ENCODE results near the gene RNF223. TPM values are rescaled to one million over a fixed set of nuclear protein-coding genes. Genes with fewer than 3 reads are reported as not detected.
"Not testable (repeated sequence)": the region's sequence is repeated elsewhere in the genome, so short reads cannot be mapped to it uniquely, and the experiment has no call there.

Gene RNF223
- total RNA-seq, 1 donor from 2014 or later = not detected

GRCh38 chr1:1066403-1067283, 7.5 kb downstream of the RNF223 start:
- DNase-seq (ENCODE audit: missing footprints) = no peak
- no peak for ATAC-seq
- intact Hi-C loops (cut with DNase I) = no loop called here

DNA sequence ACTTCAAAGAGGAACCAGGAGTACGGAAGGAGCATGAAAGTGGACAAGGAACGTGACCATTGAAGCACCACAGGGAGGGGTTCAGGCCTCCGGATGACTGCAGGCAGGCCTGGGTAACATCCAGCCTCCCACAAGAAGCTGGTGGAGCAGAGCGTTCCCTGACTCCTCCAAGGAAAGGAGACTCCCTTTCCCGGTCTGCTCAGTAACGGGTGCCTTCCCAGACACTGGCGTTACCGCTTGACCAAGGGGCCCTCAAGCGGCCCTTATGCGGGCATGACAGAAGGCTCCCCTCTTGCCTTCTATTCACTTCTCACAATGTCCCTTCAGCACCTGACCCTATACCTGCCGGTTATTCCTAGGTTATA, 8.2 kb downstream of the RNF223 start:
- ATAC-seq; DNase-seq (ENCODE audit: missing footprints): not testable (repeated sequence)
- intact Hi-C loops (cut with DNase I) = loop anchor here (2.0 kb wide), 1 partner anchor 81 kb away; no protein-coding TSS in a partner anchor

DNA sequence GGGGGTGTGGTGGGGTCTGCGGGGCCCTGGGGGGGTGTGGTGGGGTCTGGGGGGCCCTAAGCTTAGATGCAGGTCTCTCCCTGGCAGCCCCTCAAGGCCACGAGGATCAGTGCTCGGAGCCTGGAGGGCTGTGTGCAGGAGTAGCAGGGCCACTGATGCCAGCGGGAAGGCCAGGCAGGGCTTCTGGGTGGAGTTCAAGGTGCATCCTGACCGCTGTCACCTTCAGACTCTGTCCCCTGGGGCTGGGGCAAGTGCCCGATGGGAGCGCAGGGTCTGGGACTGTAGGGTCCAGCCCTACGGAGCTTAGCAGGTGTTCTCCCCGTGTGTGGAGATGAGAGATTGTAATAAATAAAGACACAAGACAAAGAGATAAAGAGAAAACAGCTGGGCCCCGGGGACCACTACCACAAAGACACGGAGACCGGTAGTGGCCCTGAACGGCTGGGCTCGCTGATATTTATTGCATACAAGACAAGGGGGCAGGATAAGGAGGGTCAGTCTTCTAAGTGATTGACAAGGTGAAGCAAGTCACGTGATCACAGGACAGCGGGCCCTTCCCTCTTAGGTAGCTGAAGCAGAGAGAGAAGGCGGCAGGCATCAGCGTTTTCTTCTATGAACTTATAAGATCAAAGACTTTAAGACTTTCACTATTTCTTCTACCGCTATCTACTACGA, 8.7 kb downstream of the RNF223 start:
- no peak for DNase-seq (ENCODE audit: missing footprints)
- intact Hi-C loops (cut with DNase I) = loop anchor here (2.0 kb wide), 1 partner anchor 81 kb away; no protein-coding TSS in a partner anchor
- ATAC-seq = no peak

DNA sequence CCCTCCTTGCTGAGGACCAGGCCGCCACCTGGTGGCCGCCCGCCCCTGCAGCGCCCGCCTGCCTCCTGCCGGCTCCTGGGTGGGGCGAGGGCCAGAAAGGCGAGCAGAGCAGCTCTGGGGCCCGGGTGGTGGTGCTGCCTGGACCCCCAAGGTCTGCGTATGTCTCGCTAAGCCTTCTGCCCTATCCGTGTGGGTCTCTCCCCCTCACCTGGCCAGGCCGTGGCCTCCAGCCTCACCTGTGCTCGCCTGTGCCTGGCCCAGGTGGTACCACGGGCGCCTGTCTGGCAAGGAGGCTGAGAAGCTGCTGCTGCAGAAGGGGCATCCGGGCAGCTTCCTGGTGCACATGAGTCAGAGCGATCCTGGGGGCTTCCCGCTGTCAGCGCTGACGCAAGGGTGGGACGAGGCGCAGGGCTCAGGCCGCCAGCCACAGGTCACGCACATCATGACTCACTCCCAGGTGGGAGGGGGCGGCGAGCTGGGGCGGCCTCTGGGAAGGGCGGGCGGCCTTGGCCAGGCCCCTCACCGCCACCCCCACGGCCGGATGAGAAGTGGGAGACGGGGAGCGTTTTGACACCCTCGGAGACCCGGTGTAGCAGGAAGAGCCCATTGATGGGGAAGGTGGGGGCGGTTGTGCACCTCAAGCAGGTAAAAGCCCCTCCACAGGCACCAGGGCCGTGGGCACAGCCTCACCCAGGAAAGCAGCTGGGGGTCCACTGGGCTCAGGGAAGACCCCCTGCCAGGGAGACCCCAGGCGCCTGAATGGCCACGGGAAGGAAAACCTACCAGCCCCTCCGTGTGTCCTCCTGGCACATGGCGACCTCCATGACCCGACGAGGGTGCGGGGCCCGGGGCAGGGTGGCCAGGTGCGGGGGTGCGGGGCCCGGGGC, 9.9 kb downstream of the RNF223 start:
- intact Hi-C loops (cut with DNase I) = loop anchor here (2.0 to 5.0 kb wide), 2 partner anchors 37 to 79 kb away; no protein-coding TSS in a partner anchor
- peak; percentile 74 for DNase-seq (ENCODE audit: missing footprints)

DNA sequence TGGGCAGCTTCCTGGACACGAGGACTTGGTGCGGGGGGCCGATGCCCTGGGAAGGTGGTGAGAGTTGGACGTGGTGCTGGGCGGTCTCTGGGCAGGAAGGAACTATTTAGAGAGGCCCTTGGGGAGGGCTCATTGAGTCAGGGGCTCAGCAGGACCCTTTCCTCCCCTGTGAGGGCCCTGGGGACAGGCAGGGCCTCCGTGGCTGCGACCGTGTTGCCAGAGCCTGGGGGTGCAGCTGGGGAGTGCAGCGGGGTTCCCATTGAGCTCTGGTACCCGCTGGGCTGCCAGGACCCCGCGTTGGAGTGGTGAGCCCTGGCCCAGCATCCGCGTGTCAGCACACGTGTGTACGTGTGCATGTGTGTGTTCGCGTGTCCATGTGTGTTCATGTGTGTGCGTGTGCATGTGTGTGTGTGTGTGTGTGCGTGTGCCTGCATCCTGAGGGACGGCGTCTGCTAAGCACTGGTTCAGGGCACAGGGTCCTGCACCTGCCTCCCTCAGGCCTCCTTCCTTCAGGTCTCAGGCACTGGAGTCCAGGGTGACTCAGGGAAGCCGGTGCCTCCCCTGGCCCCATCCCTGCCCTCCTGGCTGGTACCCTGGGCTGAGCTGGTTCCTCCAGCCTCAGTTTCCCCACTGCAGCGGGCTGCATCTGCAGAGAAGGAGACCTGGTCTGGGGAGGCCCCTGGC, 10.7 kb downstream of the RNF223 start:
- DNase-seq (ENCODE audit: missing footprints) (no peak), ATAC-seq (no peak)
- intact Hi-C loops (cut with DNase I) = loop anchor here (5.0 kb wide), 1 partner anchor 36 kb away; no protein-coding TSS in a partner anchor

More for the DNA sequence above, 9.9 kb downstream of the RNF223 start:
- ATAC-seq = peak; percentile 59

- DNase-seq (ENCODE audit: missing footprints) = no peak
- intact Hi-C loops (cut with DNase I) = loop anchor here (5.0 kb wide), 1 partner anchor 35 kb away; no protein-coding TSS in a partner anchor
- ATAC-seq = no peak
Observed at GRCh38 chr1:1062348-1063163, 11.6 kb downstream of the RNF223 start.

DNA sequence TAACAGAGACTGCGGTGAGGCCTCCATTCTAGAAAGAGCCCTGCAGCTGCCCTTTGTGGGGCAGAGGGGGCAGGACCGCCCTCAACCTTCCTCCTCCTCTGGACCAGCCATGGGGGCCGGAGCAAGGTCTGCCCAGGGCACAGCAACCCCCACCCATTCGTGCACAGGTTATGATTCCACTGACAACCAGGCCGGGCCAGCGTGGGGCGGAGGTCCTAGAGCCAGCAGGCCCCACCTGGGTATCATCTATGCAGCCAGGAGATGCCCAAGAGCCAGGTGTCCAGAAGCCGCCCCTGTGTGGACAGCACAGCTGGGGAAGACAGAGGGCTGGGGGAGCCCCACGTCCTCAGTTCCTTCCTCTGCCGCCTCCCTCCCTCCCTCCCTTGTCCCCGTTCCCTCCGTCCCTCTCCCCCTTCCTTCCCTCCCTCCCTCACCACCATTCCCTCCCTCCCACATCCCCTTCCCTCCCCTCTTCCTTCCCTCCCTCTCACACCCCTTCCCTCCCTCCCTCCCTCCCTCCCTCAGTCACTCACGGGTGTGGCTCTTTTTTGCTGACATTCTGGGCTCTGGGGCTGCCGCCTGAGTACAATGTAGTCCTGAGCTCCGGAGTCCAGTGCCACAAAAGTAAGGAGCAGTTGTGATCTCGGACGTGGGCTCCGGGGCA, 12.3 kb downstream of the RNF223 start:
- intact Hi-C loops (cut with DNase I) = loop anchor here (5.0 kb wide), 1 partner anchor 35 kb away; no protein-coding TSS in a partner anchor
- ATAC-seq = no peak

GRCh38 chr1:1060281-1061000, 13.7 kb downstream of the RNF223 start:
- ATAC-seq (no peak), DNase-seq (ENCODE audit: missing footprints) (no peak)
- intact Hi-C loops (cut with DNase I) = loop anchor here (5.0 kb wide), 1 partner anchor 33 kb away; no protein-coding TSS in a partner anchor

More for the DNA sequence above, 12.3 kb downstream of the RNF223 start:
- DNase-seq (ENCODE audit: missing footprints) = no peak

DNA sequence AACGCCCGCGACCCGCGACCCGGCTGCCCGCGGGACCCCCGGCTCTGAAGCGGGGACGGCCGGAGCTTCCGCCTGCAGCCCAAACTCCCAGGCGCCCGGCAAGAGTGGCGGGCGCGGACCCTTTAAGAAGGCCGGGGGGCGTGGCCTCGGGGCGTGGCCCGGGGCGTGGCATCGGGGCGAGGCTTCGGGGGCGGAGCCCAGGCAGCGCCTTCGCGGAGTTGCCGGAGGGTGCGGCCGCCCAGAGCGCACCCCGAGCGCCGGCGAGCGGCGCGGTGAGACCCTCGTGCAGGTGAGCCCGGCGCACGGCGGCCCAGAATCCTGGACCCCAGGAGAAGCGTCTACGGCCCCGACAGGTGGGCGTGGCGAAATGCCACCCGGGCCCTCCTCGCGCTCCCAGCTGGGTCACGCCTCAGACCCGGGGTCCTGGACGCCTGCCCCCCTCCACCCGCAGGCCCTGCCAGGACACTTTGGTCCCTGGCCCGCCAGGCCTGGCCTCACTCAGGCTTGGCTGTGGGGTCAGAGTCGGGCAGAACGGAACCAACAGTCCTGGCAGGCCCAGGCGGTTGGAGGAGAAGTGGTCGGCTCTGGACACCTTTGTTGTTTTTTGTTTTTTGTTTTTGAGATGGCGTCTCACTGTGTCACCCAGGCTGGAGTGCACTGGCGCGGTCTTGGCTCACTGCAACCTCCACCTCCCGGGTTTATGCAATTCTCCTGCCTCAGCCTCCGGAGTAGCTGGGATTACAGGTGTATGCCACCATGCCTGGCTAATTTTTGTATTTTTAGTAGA, 14.4 kb downstream of the RNF223 start:
- intact Hi-C loops (cut with DNase I) = loop anchor here (5.0 kb wide), 1 partner anchor 32 kb away; no protein-coding TSS in a partner anchor
- ATAC-seq = peak; percentile 92
- DNase-seq (ENCODE audit: missing footprints) = peak; percentile 93

- ATAC-seq (peak; percentile 10), DNase-seq (ENCODE audit: missing footprints) (no peak)
- intact Hi-C loops (cut with DNase I) = no loop called here
Observed at GRCh38 chr1:1058921-1059493, 15.1 kb downstream of the RNF223 start.

DNA sequence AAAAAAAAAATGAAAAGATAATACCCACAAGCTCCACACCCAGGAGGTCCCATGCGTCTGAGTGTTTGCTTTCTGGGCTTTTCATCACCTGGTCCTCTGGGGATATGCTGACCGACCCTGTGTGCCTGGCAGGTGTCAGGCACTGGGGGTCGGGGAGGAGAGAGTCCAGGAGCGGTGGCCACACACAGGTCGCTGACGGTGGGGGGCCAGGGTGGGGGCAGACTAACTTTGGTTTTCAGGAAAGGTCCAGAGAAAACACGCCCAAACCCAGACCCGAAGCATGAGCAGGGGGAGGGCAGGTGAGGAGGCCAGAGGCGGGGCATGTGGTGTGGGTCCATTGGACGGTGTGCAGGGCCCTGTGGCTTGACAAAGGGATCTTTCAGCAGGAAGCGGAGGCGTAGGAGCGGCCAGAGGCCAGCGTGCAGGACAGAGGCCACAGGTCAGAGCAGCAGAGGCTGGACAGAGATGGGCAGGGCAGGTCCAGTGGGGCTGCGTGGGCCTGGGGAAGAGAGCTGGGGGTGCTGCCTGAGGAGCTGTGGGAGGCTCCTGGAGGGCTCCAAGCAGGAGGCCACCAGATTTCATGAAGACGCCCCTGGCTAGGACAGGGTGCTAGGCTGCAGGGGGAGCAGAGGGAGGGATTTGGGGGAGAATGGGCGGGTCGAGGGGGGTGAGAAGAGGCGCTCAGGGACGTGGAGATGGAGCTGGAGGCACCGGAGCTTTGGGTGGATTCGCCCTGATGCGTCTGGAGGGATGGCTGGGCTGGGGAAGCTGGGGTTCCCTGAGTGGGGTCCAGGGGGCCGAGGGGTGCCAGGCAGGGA, 15.8 kb downstream of the RNF223 start:
- no peak for ATAC-seq
- no peak for DNase-seq (ENCODE audit: missing footprints)
- intact Hi-C loops (cut with DNase I) = no loop called here

DNA sequence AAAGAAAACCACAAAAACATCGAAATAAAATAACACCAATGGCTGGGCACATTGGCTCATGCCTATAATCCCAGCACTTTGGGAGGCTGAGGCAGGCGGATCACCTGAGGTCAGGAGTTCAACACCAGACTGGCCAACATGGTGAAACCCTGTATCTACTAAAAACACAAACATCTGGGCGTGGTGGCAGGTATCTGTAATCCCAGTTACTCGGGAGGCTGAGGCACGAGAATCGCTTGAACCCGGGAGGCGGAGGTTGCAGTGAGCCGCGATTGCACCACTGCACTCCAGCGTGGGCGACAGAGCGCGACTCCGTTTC, 16.4 kb downstream of the RNF223 start:
- ATAC-seq; DNase-seq (ENCODE audit: missing footprints); intact Hi-C loops (cut with DNase I): not testable (repeated sequence)

DNA sequence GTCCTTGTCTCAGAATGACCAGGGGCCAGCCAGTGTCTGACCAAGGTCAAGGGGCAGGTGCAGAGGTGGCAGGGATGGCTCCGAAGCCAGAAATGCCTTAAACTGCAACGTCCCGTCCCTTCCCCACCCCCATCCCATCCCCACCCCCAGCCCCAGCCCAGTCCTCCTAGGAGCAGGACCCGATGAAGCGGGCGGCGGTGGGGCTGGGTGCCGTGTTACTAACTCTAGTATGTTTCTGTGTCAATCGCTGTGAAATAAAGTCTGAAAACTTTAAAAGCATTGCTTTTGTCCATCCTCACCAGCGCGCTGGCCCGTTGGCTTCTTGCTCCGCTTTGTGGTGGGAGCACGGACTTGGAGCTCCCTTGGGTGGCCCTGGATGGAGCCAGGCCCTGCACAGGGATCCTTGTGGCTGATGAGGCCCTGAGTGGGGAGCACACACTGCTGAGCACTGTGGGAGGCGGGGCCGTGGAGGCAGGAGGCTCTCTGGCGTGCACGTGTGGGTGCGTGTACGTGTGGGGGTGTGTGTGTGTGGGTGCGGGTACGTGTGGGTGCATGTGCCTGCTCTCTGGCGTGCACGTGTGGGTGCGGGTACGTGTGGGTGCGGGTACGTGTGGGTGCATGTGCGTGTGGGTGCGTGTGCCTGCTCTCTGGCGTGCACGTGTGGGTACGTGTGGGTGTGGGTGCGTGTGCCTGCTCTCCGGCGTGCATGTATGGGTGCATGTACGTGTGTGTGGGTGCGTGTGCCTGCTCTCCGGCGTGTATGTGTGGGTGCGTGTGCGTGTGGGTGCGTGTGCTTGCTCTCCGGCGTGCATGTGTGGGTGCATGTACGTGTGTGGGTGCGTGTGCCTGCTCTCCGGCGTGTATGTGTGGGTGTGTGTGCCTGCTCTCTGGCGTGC, 18.0 kb downstream of the RNF223 start:
- ATAC-seq (no peak), DNase-seq (ENCODE audit: missing footprints) (no peak)
- intact Hi-C loops (cut with DNase I) = no loop called here
